ENCODE results near the gene TRIAP1.

Gene TRIAP1

DNA sequence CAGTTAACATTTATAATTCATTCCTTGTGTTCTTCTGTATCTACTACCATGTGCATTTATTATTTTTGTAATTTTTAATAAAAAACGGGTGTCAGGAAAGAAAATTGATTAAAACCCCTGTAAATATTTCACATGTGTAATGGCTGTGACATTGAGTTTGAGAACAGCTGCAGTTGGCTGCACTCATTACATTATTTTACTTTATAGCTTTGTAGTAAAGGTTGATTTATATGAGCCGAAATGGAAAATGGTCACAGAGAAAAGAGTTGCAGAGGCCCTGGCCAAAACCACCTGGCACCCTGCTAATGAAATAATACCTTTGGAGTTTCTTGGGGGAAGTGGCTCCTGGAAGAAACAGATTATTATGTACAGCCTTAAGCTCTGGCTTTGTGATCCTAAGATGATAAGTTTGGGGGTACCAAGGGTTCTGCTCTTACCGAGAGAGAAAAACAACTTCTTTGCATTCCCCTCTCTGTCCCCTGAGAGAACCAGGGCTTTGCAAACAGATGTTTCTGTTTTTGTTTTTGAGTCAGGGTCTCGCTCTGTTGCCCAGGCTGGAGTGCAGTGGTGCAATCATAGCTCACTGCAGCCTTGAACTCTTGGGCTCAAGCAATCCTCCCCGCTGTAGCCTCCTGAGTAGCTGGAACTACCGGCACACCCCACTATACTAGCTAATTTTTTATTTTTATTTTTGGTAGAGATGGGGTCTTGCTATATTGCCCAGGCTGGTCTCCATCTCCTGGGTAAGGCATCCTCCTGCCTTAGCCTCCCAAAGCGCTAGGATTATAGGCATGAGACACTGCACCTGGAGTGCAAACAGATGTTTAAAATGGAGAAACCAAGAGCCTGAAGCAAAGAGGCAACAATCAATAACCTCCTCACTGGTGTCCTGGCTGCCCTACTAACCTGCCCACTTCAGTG is 40.0 kb upstream of the TRIAP1 start:
- TF ChIP-seq CTCF (IDR thresholded peaks at IDR 0.05; ENCODE audit: low read depth, low read length) = no peak
- in situ Hi-C loops (cut with HindIII; ENCODE audit: low sequenced_read_pairs) = no loop called here
- DNase-seq (ENCODE audit: low read depth, low spot score) = no peak
- no peak overlapping the region for H3K4me3 ChIP-seq (ENCODE audit: low read depth, low read length)

DNA sequence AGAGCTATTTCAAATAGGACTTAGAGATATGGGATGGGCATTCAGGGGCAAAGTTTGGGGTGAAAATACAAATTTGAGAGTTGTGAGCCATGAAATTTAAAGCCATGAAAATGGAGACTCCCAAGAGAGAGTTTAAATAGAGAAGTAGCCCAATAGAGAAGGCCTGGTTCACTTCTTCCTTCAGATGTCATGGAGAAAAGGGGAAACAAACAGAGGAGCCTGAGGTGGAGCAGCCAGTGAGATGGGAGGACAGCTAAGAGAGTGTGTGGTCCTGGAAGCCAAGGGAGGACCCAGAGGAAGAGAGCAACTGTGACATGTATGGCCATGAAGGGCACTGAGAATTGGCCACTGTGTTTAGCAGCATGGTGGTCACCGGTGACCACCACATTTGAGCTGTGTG is 37.4 kb upstream of the TRIAP1 start:
- no peak overlapping the region for H3K4me3 ChIP-seq (ENCODE audit: low read depth, low read length)
- DNase-seq (ENCODE audit: low read depth, low spot score) = no peak
- in situ Hi-C loops (cut with HindIII; ENCODE audit: low sequenced_read_pairs) = no loop called here
- TF ChIP-seq CTCF (IDR thresholded peaks at IDR 0.05; ENCODE audit: low read depth, low read length) = no peak

DNA sequence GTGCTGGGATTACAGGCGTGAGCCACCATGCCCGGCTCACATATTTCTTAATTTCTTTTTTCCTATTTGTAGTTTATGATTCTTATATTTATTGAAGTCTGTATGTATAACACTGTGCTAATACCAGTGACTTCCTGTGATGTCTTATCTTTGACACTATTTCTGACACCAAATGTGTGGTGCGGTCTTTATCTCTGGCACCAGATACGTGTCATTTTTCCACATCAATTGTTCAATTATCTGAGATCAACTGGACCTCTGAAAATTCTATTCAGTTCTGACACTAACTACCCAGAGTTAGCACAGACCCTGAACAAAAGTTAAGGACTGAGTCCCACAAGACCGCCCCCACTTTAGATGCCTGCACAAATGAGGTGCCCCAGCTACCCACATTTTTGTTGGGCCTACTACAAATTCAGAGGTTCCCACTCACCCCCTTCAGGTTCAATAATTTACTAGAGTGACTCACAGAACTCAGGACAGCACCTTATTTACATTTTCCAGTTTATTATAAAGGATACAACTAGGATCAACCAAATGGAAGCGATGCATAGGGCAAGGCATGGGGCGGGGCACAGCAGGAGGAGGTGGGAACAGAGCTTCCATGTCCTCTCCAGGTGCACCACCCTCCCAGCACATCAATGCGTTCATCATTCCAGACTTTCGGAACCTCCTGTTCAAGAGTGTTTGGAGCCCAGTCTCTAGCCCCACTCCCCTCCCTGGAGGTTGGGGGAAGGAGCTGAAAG is 35.0 kb upstream of the TRIAP1 start:
- no peak for TF ChIP-seq CTCF (IDR thresholded peaks at IDR 0.05; ENCODE audit: low read depth, low read length)
- no peak for DNase-seq (ENCODE audit: low read depth, low spot score)
- H3K4me3 ChIP-seq (ENCODE audit: low read depth, low read length) = no peak overlapping the region
- in situ Hi-C loops (cut with HindIII; ENCODE audit: low sequenced_read_pairs) = no loop called here

GRCh38 chr12:120480211-120480610 is 34.0 kb upstream of the TRIAP1 start:
- no peak overlapping the region for H3K4me3 ChIP-seq (ENCODE audit: low read depth, low read length)
- TF ChIP-seq CTCF (IDR thresholded peaks at IDR 0.05; ENCODE audit: low read depth, low read length) = no peak
- no peak for DNase-seq (ENCODE audit: low read depth, low spot score)
- in situ Hi-C loops (cut with HindIII; ENCODE audit: low sequenced_read_pairs) = no loop called here

GRCh38 chr12:120479458-120479857 is 33.3 kb upstream of the TRIAP1 start:
- TF ChIP-seq CTCF (IDR thresholded peaks at IDR 0.05; ENCODE audit: low read depth, low read length) = no peak
- in situ Hi-C loops (cut with HindIII; ENCODE audit: low sequenced_read_pairs) = no loop called here
- no peak for DNase-seq (ENCODE audit: low read depth, low spot score)
- no peak overlapping the region for H3K4me3 ChIP-seq (ENCODE audit: low read depth, low read length)

- TF ChIP-seq CTCF (IDR thresholded peaks at IDR 0.05; ENCODE audit: low read depth, low read length) = no peak
- no peak overlapping the region for H3K4me3 ChIP-seq (ENCODE audit: low read depth, low read length)
- in situ Hi-C loops (cut with HindIII; ENCODE audit: low sequenced_read_pairs) = no loop called here
- no peak for DNase-seq (ENCODE audit: low read depth, low spot score)
Measured at GRCh38 chr12:120475643-120476042, 29.5 kb upstream of the TRIAP1 start.
